OCI-M1 (cell line): Measurements from ENCODE around the gene CD81.

Experiments used
- DNase-seq: peaks from one replicate; lab custom pipeline; 2025; lab: John Stamatoyannopoulos, UW

The CD81 gene

GRCh38 chr11:2436521-2437031 is 59.5 kb downstream of the CD81 start:
- DNase-seq: no peak

GRCh38 chr11:2437516-2437915 is 60.4 kb downstream of the CD81 start:
- DNase-seq: no peak

GRCh38 chr11:2439820-2440219 is 62.7 kb downstream of the CD81 start:
- DNase-seq: no peak

GRCh38 chr11:2440646-2441045 is 63.5 kb downstream of the CD81 start:
- no peak for DNase-seq

- no peak for DNase-seq
Measured at GRCh38 chr11:2441171-2441570, 64.1 kb downstream of the CD81 start.

- peak; percentile 4 for DNase-seq
Measured at GRCh38 chr11:2442589-2442988, 65.5 kb downstream of the CD81 start.

GRCh38 chr11:2443406-2443805 is 66.3 kb downstream of the CD81 start:
- no peak for DNase-seq

- DNase-seq: no peak
Measured at GRCh38 chr11:2443881-2444820, 67.0 kb downstream of the CD81 start, which contains the start of gene TRPM5. Gene TRPM5 (minus strand): TSS chr11:2444514. CDS start chr11:2423036, 21,478 bp downstream.

- DNase-seq: peak; percentile 71
Measured at GRCh38 chr11:2444821-2445745, 68.0 kb downstream of the CD81 start, which contains the start of gene KCNQ1. Gene KCNQ1 (plus strand): TSS chr11:2445008. CDS start chr11:2445099, 91 bp downstream.

GRCh38 chr11:2445746-2446551 is 68.8 kb downstream of the CD81 start:
- DNase-seq: no peak

GRCh38 chr11:2446590-2447252 is 69.6 kb downstream of the CD81 start:
- DNase-seq: no peak
